Measurements from ENCODE around the gene LPP.

DNA sequence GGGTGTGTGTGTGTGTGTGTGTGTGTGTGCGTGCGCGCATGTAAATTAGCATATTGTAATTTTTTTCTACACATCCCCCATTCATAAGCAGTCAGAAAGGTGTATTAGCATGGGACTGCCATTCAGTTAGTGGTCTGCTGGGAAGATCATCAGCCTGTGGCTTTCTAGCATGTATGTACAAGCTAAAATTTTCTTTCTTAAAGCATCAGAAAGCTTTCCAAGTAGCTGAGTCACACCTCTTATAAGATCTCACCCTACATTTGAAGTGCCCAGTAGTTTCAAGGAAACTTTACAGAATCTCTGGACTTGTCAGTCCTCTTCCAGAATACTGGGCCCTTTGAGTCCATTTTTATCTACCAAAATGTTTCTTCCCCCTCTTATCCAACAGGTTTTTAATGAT lies 606.5 kb downstream of the LPP start:
- TF ChIP-seq SPI1 (IDR thresholded peaks at IDR 0.05; ENCODE audit: low read depth, low read length) (no peak), POLR2AphosphoS5 (IDR thresholded peaks at IDR 0.05; ENCODE audit: low read depth, low read length) (no peak), POLR2A (IDR thresholded peaks at IDR 0.05; ENCODE audit: low read depth, low read length) (no peak), PAX5 (IDR thresholded peaks at IDR 0.05; ENCODE audit: insufficient read depth, low read length, severe bottlenecking) (no peak)

Measured in GM12891 (cell line).